BE2C (cell line): ENCODE data around the gene WASF1.
"Not testable (repeated sequence)": the region's sequence is repeated elsewhere in the genome, so short reads cannot be mapped to it uniquely, and the experiment has no call there.

Experiments used
- DNase-seq: peaks from one replicate; pipeline ENCODE4 v3.0.0-alpha.2; 2020
- H3K27me3 ChIP-seq: fragments of 250-450 bp; sonication (Bioruptor Pico); 2 replicates; pipeline ENCODE4 v1.5.1; 2020; ENCODE audit warnings: mild to moderate bottlenecking
- H3K36me3 ChIP-seq: fragments of 250-450 bp; sonication (Bioruptor Pico); 2 replicates; pipeline ENCODE4 v1.5.1; 2020; ENCODE audit warnings: mild to moderate bottlenecking
- H3K4me1 ChIP-seq: fragments of 250-450 bp; sonication (Bioruptor Pico); 2 replicates; pipeline ENCODE4 v1.5.1; 2020
- H3K4me3 ChIP-seq: 2 replicates; pipeline ENCODE4 v1.5.1; 2011; ENCODE audit warnings: low read depth, low read length
- H3K9me3 ChIP-seq: fragments of 250-450 bp; sonication (Bioruptor Pico); 2 replicates; pipeline ENCODE4 v1.5.1; 2020
- TF ChIP-seq, protein P1 (sequence below): IDR thresholded peaks from 2 replicates; pipeline ENCODE4 v1.5.1; 2012; ENCODE audit warnings: mild to moderate bottlenecking, low read depth, low read length

Gene WASF1

GRCh38 chr6:110128418-110128817 lies 51.1 kb downstream of the WASF1 start:
- Histone ChIP-seq H3K36me3 (peaks cover 13% of the 10 kb centered on the region), H3K4me1 (no peaks in the 10 kb centered on the region), H3K9me3 (no peaks in the 10 kb centered on the region), H3K27me3 (no peaks in the 10 kb centered on the region), H3K4me3 (no peak overlapping the region)
- DNase-seq: no peak
- TF ChIP-seq, protein P1, sequence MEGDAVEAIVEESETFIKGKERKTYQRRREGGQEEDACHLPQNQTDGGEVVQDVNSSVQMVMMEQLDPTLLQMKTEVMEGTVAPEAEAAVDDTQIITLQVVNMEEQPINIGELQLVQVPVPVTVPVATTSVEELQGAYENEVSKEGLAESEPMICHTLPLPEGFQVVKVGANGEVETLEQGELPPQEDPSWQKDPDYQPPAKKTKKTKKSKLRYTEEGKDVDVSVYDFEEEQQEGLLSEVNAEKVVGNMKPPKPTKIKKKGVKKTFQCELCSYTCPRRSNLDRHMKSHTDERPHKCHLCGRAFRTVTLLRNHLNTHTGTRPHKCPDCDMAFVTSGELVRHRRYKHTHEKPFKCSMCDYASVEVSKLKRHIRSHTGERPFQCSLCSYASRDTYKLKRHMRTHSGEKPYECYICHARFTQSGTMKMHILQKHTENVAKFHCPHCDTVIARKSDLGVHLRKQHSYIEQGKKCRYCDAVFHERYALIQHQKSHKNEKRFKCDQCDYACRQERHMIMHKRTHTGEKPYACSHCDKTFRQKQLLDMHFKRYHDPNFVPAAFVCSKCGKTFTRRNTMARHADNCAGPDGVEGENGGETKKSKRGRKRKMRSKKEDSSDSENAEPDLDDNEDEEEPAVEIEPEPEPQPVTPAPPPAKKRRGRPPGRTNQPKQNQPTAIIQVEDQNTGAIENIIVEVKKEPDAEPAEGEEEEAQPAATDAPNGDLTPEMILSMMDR: no peak

GRCh38 chr6:110125361-110125760 lies 54.1 kb downstream of the WASF1 start:
- H3K4me3 ChIP-seq: no peak overlapping the region
- TF ChIP-seq, protein P1: no peak
- peaks cover 22% of the 10 kb centered on the region for H3K36me3 ChIP-seq
- no peaks in the 10 kb centered on the region; the same call in 1 of the 2 replicates for H3K9me3 ChIP-seq
- no peaks in the 10 kb centered on the region for H3K27me3 ChIP-seq
- no peaks in the 10 kb centered on the region for H3K4me1 ChIP-seq
- DNase-seq: no peak

- H3K4me3 ChIP-seq, H3K9me3 ChIP-seq, H3K4me1 ChIP-seq, DNase-seq, H3K27me3 ChIP-seq: not testable (repeated sequence)
- H3K36me3 ChIP-seq: peaks cover 16% of the 10 kb centered on the region
Measured at GRCh38 chr6:110121655-110122054, 57.8 kb downstream of the WASF1 start.

DNA sequence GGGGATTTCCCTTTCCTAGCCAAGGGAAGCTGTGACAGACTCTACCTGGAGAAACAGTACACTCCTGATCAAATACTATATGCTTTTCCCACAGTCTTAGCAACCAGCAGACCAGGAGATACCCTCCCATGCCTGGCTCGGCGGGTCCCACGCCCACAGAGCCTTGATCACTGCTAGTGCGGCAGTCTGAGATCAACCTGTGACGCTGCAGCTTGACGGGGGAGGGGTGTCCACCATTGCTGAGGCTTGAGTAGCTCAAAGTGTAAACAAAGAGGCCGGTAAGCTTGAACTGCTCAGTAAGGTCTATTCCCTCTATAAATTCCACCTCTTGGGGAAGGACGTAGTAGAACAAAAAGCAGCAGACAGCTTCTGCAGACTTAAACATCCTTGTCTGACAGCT lies 63.2 kb downstream of the WASF1 start:
- H3K4me3 ChIP-seq: no peak overlapping the region
- no peak for DNase-seq

DNA sequence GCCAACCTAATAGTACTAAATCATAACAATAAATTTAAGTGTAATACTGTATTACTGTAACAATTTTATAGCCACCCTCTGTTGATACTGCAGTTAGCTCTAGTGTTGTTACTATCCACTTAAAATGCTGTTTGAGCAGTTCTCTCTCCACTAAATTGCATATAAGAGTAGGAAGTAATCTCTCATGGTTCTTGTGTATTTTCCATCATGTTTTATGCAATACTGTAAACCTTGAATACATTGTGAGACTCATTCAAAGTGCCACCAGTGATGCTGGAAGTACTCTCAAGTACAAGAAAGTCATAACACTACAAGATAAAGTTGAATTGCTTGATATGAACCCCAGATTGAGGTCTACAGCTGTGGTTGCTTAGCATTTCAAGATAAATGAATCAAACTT lies 65.5 kb downstream of the WASF1 start:
- TF ChIP-seq, protein P1: no peak
- no peaks in the 10 kb centered on the region; the same call in 1 of the 2 replicates for H3K4me1 ChIP-seq
- peaks cover 2% of the 10 kb centered on the region for H3K36me3 ChIP-seq
- no peaks in the 10 kb centered on the region for H3K27me3 ChIP-seq
- DNase-seq: no peak
- no peaks in the 10 kb centered on the region for H3K9me3 ChIP-seq
- no peak overlapping the region for H3K4me3 ChIP-seq

More for the DNA sequence above, 63.2 kb downstream of the WASF1 start:
- peaks cover 2% of the 10 kb centered on the region for H3K36me3 ChIP-seq
- no peaks in the 10 kb centered on the region for H3K27me3 ChIP-seq
- H3K9me3 ChIP-seq: no peaks in the 10 kb centered on the region
- no peaks in the 10 kb centered on the region; the same call in 1 of the 2 replicates for H3K4me1 ChIP-seq
- TF ChIP-seq, protein P1: no peak

DNA sequence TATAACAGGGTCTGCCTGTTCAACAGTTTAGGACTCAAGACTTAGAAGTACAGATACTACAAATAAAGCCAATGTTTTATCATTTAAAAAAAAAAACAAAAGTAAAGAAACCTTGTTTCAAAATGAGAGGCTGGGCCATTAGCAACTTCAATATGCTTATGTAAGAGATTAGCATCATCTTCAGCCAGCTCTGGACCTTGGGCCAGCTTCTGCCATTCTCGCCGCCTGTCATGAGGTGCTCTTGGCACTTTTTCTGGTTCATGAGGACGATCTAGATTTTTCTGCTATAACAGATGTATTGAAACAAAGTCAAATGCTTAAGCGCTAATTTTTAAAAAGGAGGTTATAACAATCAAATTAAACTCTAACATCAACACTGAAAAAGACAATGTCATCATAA lies 74.2 kb downstream of the WASF1 start:
- Histone ChIP-seq H3K4me1 (no peaks in the 10 kb centered on the region), H3K4me3 (no peak overlapping the region), H3K9me3 (no peaks in the 10 kb centered on the region), H3K36me3 (peaks cover 48% of the 10 kb centered on the region), H3K27me3 (no peaks in the 10 kb centered on the region)
- no peak for DNase-seq
- TF ChIP-seq, protein P1: no peak

DNA sequence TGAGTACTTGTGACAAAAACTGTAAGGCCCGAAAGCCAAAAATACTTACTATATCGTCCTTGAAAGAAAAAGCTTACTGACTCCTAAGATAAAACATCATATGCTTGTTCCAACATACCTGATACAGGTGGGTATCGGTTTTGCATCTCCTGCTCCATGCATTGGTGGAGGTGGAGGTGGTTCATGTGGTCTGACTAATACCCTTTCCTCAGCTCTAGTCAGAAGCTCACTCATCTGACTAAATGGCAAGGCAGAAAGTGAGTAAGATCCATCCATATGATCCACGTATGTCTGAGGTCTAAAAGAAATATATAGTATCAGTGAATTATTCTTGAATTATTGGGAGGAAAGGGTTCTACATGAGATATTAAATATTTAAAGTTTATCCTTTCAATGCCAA lies 76.2 kb downstream of the WASF1 start:
- Histone ChIP-seq H3K4me3 (no peak overlapping the region), H3K36me3 (peaks cover 60% of the 10 kb centered on the region), H3K9me3 (no peaks in the 10 kb centered on the region), H3K27me3 (no peaks in the 10 kb centered on the region), H3K4me1 (no peaks in the 10 kb centered on the region)
- DNase-seq: no peak
- TF ChIP-seq, protein P1: no peak
